Chondrocyte (in vitro differentiated cells): ENCODE results near the gene SLC2A4RG. TPM values are rescaled to one million over a fixed set of nuclear protein-coding genes. Genes with fewer than 3 reads are reported as not detected.

Experiments used
- DNase-seq: peaks from one replicate; pipeline ENCODE4 v3.0.0; 2021; ENCODE audit warnings: mixed read lengths, low spot score
- H3K27ac Mint-ChIP-seq: one replicate; pipeline ENCODE4 v1.8.0; 2021; ENCODE audit warnings: mild to moderate bottlenecking, moderate library complexity, mixed read lengths; ENCODE audit not compliant: unreplicated experiment
- H3K27me3 Mint-ChIP-seq: 2 replicates; pipeline ENCODE4 v1.8.0; 2021; ENCODE audit warnings: low read depth, mixed read lengths
- H3K36me3 Mint-ChIP-seq: 2 replicates; pipeline ENCODE4 v1.8.0; 2021; ENCODE audit warnings: low read depth, mixed read lengths
- H3K4me1 Mint-ChIP-seq: 2 replicates; pipeline ENCODE4 v1.8.0; 2021; ENCODE audit warnings: low read depth, mild to moderate bottlenecking, mixed read lengths
- H3K4me3 Mint-ChIP-seq: one replicate; pipeline ENCODE4 v1.8.0; 2021; ENCODE audit warnings: mild to moderate bottlenecking, moderate library complexity, mixed read lengths; ENCODE audit not compliant: unreplicated experiment
- H3K9me3 Mint-ChIP-seq: 2 replicates; pipeline ENCODE4 v1.8.0; 2021; ENCODE audit warnings: low read depth, mixed read lengths
- total RNA-seq: library from RNA; stranded (reverse); gene quantifications from 3 replicates; pipeline ENCODE4 v1.2.1, GENCODE V29; 2021
- TF ChIP-seq, protein P1 (sequence below): fragments of 200-600 bp; sonication (generic); IDR thresholded peaks from 2 replicates; pipeline ENCODE4 v1.5.0; 2021; ENCODE audit warnings: antibody characterized with exemption, mild to moderate bottlenecking, moderate library complexity

Gene SLC2A4RG
- total RNA-seq, 1 donor from 2014 or later = 101 TPM

DNA sequence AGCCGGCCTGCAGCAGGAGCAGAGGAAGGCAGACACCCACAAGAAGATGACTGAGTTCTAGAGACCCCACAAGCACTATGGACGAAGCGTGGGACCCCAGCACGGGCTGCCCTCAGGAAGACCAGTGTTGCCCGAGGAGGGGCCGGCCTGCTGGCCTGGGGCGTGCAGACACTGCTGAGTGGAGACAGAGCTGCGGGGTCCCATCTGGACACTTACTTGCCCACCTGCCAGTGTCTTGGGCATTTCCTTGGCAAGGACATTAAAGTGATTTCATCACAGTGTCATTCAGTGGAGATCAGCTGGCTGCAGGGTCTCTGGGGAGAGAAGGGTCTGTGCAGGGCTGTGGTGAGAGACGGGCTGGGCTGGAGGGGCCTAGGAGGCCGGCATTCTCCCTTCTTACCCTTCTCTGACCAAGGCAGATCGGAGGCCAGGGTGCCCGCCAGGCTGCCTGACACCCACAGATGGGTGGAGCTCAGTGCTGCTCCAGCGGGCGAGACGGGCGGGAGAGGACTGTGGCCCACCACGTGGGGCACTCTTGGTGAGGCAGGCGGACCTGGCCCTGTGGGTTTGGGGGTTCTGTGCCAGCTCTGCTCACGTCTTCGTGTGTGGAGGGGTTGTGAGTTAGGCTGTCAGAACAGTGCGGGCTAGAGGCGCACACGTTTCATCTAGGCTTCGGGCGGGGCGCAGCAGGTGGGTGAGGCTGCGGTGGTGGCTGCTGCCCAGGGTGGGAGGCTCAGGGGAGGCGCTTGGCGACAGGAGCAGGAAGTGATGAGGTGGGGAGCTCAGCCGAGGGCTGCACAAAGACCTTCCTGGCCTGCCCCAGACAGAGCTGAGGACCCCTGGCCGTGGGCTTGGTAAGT lies 3.5 kb upstream of the SLC2A4RG start, which contains the start of gene LIME1:
LIME1 (plus strand) TSS at position 806 of the 860 bp plus-strand sequence. CDS start 886 bp downstream, outside the sequence.
- DNase-seq = peak; percentile 92
- H3K27ac Mint-ChIP-seq = peak within 1 kb of the TSS; percentile 63
- no peaks in the 10 kb centered on the region for H3K27me3 Mint-ChIP-seq
- H3K9me3 Mint-ChIP-seq = no peaks in the 10 kb centered on the region
- TF ChIP-seq, protein P1, sequence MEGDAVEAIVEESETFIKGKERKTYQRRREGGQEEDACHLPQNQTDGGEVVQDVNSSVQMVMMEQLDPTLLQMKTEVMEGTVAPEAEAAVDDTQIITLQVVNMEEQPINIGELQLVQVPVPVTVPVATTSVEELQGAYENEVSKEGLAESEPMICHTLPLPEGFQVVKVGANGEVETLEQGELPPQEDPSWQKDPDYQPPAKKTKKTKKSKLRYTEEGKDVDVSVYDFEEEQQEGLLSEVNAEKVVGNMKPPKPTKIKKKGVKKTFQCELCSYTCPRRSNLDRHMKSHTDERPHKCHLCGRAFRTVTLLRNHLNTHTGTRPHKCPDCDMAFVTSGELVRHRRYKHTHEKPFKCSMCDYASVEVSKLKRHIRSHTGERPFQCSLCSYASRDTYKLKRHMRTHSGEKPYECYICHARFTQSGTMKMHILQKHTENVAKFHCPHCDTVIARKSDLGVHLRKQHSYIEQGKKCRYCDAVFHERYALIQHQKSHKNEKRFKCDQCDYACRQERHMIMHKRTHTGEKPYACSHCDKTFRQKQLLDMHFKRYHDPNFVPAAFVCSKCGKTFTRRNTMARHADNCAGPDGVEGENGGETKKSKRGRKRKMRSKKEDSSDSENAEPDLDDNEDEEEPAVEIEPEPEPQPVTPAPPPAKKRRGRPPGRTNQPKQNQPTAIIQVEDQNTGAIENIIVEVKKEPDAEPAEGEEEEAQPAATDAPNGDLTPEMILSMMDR = no peak
- H3K4me1 Mint-ChIP-seq = peaks cover 3% of the 10 kb centered on the region
- H3K4me3 Mint-ChIP-seq = no peak within 1 kb of the TSS
- H3K36me3 Mint-ChIP-seq = peaks cover 4% of the 10 kb centered on the region

DNA sequence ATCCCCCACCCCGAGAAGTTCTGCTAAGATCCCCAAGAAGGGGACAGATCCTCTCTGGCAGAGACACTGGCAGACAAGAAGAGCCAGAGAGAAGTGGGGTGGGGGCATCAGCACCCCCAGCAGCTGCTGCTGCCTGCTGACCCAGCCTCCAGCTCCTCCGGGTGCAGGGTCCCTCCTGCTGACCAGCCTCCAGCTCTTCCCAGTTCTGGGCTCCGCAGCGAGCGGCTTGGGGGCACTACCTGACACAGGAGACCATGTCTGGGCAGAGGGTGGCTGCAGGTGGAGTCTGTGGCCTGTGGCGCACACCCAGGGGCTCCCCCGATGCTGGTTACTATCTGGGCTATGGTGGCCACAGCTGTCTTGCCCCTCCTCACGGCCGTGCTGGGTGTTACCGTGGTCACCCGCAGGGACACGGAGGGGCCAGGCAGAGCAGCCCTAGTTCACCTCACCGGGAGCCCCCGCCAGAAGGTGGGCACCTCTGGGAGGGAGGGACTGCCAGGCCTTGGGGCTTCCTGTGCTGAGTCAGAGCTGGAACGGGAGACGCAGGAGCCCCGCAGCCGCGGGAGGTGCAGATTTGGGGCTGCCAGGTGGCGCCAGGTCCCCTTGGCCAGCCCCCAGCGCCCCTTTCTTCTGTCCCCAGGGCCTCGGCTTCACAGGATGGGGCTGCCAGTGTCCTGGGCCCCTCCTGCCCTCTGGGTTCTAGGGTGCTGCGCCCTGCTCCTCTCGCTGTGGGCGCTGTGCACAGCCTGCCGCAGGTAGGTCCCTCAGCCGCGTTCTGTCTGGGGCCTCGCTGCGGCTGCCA lies 2.5 kb upstream of the SLC2A4RG start:
- H3K4me1 Mint-ChIP-seq = peaks cover 3% of the 10 kb centered on the region
- H3K4me3 Mint-ChIP-seq = no peak overlapping the region
- H3K27ac Mint-ChIP-seq = no peak overlapping the region
- H3K36me3 Mint-ChIP-seq = peaks cover 4% of the 10 kb centered on the region
- H3K9me3 Mint-ChIP-seq = no peaks in the 10 kb centered on the region
- peak; percentile 83 for DNase-seq
- TF ChIP-seq, protein P1 = no peak
- H3K27me3 Mint-ChIP-seq = no peaks in the 10 kb centered on the region

DNA sequence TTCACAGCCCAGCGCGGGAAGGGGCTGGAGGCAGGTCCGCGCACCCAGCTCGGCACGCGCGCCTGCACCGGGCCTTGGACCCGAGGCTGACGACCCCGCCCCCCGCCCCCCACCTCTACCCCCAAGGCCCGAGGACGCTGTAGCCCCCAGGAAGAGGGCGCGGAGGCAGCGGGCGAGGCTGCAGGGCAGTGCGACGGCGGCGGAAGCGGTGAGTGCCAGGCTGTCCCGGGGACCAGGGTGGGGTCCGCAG lies 2.0 kb upstream of the SLC2A4RG start:
- H3K27ac Mint-ChIP-seq = no peak overlapping the region
- no peaks in the 10 kb centered on the region for H3K9me3 Mint-ChIP-seq
- H3K4me1 Mint-ChIP-seq = peaks cover 3% of the 10 kb centered on the region
- no peak for DNase-seq
- H3K36me3 Mint-ChIP-seq = peaks cover 4% of the 10 kb centered on the region
- TF ChIP-seq, protein P1 = no peak
- no peaks in the 10 kb centered on the region for H3K27me3 Mint-ChIP-seq
- no peak overlapping the region for H3K4me3 Mint-ChIP-seq

DNA sequence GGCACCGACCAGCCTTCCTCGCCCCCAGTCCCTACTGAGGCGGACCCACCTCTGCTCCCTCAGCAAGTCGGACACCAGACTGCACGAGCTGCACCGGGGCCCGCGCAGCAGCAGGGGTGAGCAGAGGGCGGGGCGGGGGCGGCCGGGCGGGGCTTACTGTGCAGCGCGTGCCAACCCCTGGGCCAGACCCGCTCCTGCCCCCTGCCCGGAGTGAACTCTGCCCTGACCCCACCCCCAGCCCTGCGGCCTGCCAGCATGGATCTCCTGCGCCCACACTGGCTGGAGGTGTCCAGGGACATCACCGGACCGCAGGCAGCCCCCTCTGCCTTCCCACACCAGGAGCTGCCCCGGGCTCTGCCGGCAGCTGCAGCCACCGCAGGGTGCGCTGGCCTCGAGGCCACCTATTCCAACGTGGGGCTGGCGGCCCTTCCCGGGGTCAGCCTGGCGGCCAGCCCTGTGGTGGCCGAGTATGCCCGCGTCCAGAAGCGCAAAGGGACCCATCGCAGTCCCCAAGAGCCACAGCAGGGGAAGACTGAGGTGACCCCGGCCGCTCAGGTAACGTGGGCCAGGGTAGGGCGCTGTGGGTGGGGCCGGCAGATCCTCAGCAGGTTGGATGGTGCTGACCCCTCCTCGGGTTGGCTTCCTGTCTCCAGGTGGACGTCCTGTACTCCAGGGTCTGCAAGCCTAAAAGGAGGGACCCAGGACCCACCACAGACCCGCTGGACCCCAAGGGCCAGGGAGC lies 1.5 kb upstream of the SLC2A4RG start:
- peak; percentile 90 for DNase-seq
- TF ChIP-seq, protein P1 = no peak
- Mint-ChIP-seq H3K9me3 (no peaks in the 10 kb centered on the region), H3K4me1 (peaks cover 3% of the 10 kb centered on the region), H3K27ac (no peak overlapping the region), H3K36me3 (peaks cover 4% of the 10 kb centered on the region), H3K27me3 (no peaks in the 10 kb centered on the region), H3K4me3 (no peak overlapping the region)

DNA sequence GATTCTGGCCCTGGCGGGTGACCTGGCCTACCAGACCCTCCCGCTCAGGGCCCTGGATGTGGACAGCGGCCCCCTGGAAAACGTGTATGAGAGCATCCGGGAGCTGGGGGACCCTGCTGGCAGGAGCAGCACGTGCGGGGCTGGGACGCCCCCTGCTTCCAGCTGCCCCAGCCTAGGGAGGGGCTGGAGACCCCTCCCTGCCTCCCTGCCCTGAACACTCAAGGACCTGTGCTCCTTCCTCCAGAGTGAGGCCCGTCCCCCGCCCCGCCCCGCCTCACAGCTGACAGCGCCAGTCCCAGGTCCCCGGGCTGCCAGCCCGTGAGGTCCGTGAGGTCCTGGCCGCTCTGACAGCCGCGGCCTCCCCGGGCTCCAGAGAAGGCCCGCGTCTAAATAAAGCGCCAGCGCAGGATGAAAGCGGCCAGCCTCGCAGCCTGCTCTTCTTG lies 868 bp upstream of the SLC2A4RG start:
- H3K36me3 Mint-ChIP-seq = peaks cover 6% of the 10 kb centered on the region
- no peak overlapping the region for H3K4me3 Mint-ChIP-seq
- H3K9me3 Mint-ChIP-seq = no peaks in the 10 kb centered on the region
- no peaks in the 10 kb centered on the region for H3K27me3 Mint-ChIP-seq
- no peak overlapping the region for H3K27ac Mint-ChIP-seq
- TF ChIP-seq, protein P1 = no peak
- peaks cover 3% of the 10 kb centered on the region for H3K4me1 Mint-ChIP-seq
- no peak for DNase-seq
